Endothelial cell of umbilical vein (primary cell): ENCODE results near the gene ALPK1. TPM values are rescaled to one million over a fixed set of nuclear protein-coding genes. Genes with fewer than 3 reads are reported as not detected.

Experiments used
- BruUV-seq: library from RNA; stranded (reverse); fragments of 400-500 nt; replicated peaks from 2 replicates; lab custom pipeline; 2021; lab: Mats Ljungman, UMichigan
- CTCF ChIA-PET: fragments of 300-600, 350-600 bp; sonication (Branson Sonifier 250); formaldehyde crosslinking; loops from one replicate; lab custom pipeline; 2021; ENCODE audit warnings: antibody characterized with exemption, inconsistent platforms; lab: Charles Lee
- POLR2A ChIA-PET: fragments of 300-600, 350-600 bp; sonication (Branson Sonifier 250); formaldehyde crosslinking; loops from one replicate; lab custom pipeline; 2021; ENCODE audit warnings: antibody characterized with exemption, inconsistent platforms; lab: Charles Lee
- DNase-seq: peaks from one replicate; pipeline ENCODE4 v3.0.0-alpha.2; 2011; ENCODE audit warnings: low read depth, low spot score
- FAIRE-seq: peaks from 2 replicates; lab custom pipeline; 2011; peaks lifted over from hg19 to GRCh38; lab: Jason Lieb, UNC
- H2AFZ ChIP-seq: 2 replicates; pipeline ENCODE4 v1.6.0; 2012; ENCODE audit warnings: low read depth, low read length, control low read depth, inconsistent platforms
- H3K27ac ChIP-seq: 2 replicates; pipeline ENCODE4 v1.5.1; 2011; ENCODE audit warnings: low read depth, mild to moderate bottlenecking, control low read depth, low read length, moderate library complexity; ENCODE audit not compliant: insufficient read depth
- H3K27me3 ChIP-seq, 2 experiments: 2 replicates each; pipeline versions ENCODE4 v1.6.0 to v1.6.1; 2011; ENCODE audit warnings: low read length in 2 of 2, mixed read lengths in 1 of 2; ENCODE audit not compliant: control insufficient read depth in 2 of 2, insufficient read depth in 2 of 2
- H3K36me3 ChIP-seq, 2 experiments: 2 replicates in 1 of 2; 3 replicates in 1 of 2; pipeline ENCODE4 v1.5.1; 2011; ENCODE audit warnings: low read length in 2 of 2, mild to moderate bottlenecking in 1 of 2, moderate library complexity in 1 of 2; ENCODE audit not compliant: control insufficient read depth in 2 of 2, insufficient read depth in 2 of 2; ENCODE audit errors: extremely low read depth in 1 of 2
- H3K4me1 ChIP-seq: 3 replicates; pipeline ENCODE4 v1.5.1; 2011; ENCODE audit warnings: mild to moderate bottlenecking, low read length; ENCODE audit not compliant: control insufficient read depth, insufficient read depth; ENCODE audit errors: extremely low read depth
- H3K4me2 ChIP-seq: 2 replicates; pipeline ENCODE4 v1.6.1; 2011; ENCODE audit warnings: low read length, control low read depth, mixed read lengths; ENCODE audit not compliant: insufficient read depth
- H3K4me3 ChIP-seq, 3 experiments: fragments of 200-600 bp in 1 of 3; sonication (generic), shearing (Covaris generic) in 1 of 3; replicated peaks in 1 of 3; 2 replicates each; pipeline ENCODE4 v1.5.1; 2011 to 2016; ENCODE audit warnings: control low read depth in 3 of 3, low read length in 3 of 3, mild to moderate bottlenecking in 2 of 3, inconsistent platforms in 1 of 3, low read depth in 1 of 3, moderate library complexity in 1 of 3; ENCODE audit not compliant: insufficient read depth in 1 of 3
- H3K79me2 ChIP-seq: 2 replicates; pipeline ENCODE4 v1.6.0; 2012; ENCODE audit warnings: low read length, inconsistent platforms; ENCODE audit not compliant: control insufficient read depth, insufficient read depth
- H3K9ac ChIP-seq: replicated peaks from 2 replicates; pipeline ENCODE3; 2011; ENCODE audit warnings: low read length, control low read depth; ENCODE audit not compliant: insufficient read depth; ENCODE audit errors: extremely low read depth
- H3K9me1 ChIP-seq: replicated peaks from 3 replicates; pipeline ENCODE4 v1.6.0; 2011; ENCODE audit warnings: mild to moderate bottlenecking, low read length; ENCODE audit not compliant: control insufficient read depth, insufficient read depth; ENCODE audit errors: extremely low read depth
- H3K9me3 ChIP-seq: replicated peaks from 2 replicates; pipeline ENCODE4 v1.5.1; 2012; ENCODE audit warnings: low read length, inconsistent platforms; ENCODE audit not compliant: control insufficient read depth, insufficient read depth
- H4K20me1 ChIP-seq: replicated peaks from 2 replicates; pipeline ENCODE3; 2011; ENCODE audit warnings: mild to moderate bottlenecking, low read length; ENCODE audit not compliant: control insufficient read depth, insufficient read depth; ENCODE audit errors: extremely low read depth
- CTCF ChIP-seq, 2 donors: IDR thresholded peaks; 1 replicate in 1 of 2; 2 replicates in 1 of 2; pipeline ENCODE4 v1.5.1; 2011; ENCODE audit warnings: low read length in 2 of 2, mild to moderate bottlenecking in 2 of 2, moderate library complexity in 2 of 2, control low read depth in 1 of 2, inconsistent platforms in 1 of 2, low read depth in 1 of 2; ENCODE audit not compliant: insufficient read depth in 1 of 2; ENCODE audit errors: extremely low read depth in 1 of 2
- EZH2 ChIP-seq: IDR thresholded peaks from 2 replicates; pipeline ENCODE4 v1.6.1; 2012; ENCODE audit warnings: borderline replicate concordance, low read depth, mild to moderate bottlenecking, moderate library complexity, low read length, inconsistent platforms; ENCODE audit not compliant: severe bottlenecking
- FOS ChIP-seq: IDR thresholded peaks from 2 replicates; pipeline ENCODE4 v1.6.1; 2011; ENCODE audit warnings: mild to moderate bottlenecking, low read length, moderate library complexity, borderline replicate concordance; ENCODE audit not compliant: insufficient read depth
- GATA2 ChIP-seq: IDR thresholded peaks from 2 replicates; pipeline ENCODE4 v1.7.0; 2011; ENCODE audit warnings: low read depth, mild to moderate bottlenecking, moderate library complexity, mixed read lengths, low read length; ENCODE audit not compliant: insufficient read length, insufficient read depth
- JUN ChIP-seq: IDR thresholded peaks from 2 replicates; pipeline ENCODE4 v1.6.1; 2011; ENCODE audit warnings: borderline replicate concordance, low read depth; ENCODE audit not compliant: insufficient read length, insufficient read depth
- MAX ChIP-seq: IDR thresholded peaks from 2 replicates; pipeline ENCODE4 v1.6.1; 2011; ENCODE audit not compliant: insufficient read depth, insufficient read length
- MYC ChIP-seq: IDR thresholded peaks from one replicate; pipeline ENCODE4 v1.6.1; 2011; ENCODE audit warnings: mild to moderate bottlenecking, low read depth, low read length
- POLR2A ChIP-seq: IDR thresholded peaks from 2 replicates; pipeline ENCODE4 v1.6.1; 2012; ENCODE audit warnings: low read depth, mild to moderate bottlenecking, control low read depth, low read length
- POLR2AphosphoS5 ChIP-seq: IDR thresholded peaks from 2 replicates; pipeline ENCODE4 v1.6.1; 2012; ENCODE audit warnings: low read depth, mild to moderate bottlenecking, control low read depth, low read length, moderate library complexity; ENCODE audit not compliant: insufficient read depth
- dilution Hi-C: fragments of 300-500 bp; cut with MboI; formaldehyde crosslinking; loops from one replicate; pipeline ENCODE4 v1.15.0; 2019; ENCODE audit warnings: low sequenced_read_pairs; ENCODE audit not compliant: extremely low pct_ligation_motif_present
- intact Hi-C: fragments of 100-400 bp; cut with micrococcal nuclease; formaldehyde crosslinking; loops from one replicate; pipeline ENCODE4 v1.10.0; 2022
- polyA plus RNA-seq, 4 experiments: library from polyadenylated mRNA; depleted of rRNA in 3 of 4; stranded (reverse) in 3 of 4; unstranded in 1 of 4; fragments of >200 nt; gene quantifications; 2 replicates each; pipeline versions ENCODE4 v1.2.1 to v1.2.3, GENCODE V29; 2011 to 2012; ENCODE audit warnings: missing spikeins in 1 of 4
- total RNA-seq: library from RNA; stranded (reverse); gene quantifications from 2 replicates; pipeline ENCODE4 v1.2.3, GENCODE V29; 2021

Gene ALPK1
- total and polyA plus RNA-seq, 2 donors (not counting 3 experiments of a cell fraction or from before 2014, with no cell fraction given) = 1.4 to 5.5 TPM

DNA sequence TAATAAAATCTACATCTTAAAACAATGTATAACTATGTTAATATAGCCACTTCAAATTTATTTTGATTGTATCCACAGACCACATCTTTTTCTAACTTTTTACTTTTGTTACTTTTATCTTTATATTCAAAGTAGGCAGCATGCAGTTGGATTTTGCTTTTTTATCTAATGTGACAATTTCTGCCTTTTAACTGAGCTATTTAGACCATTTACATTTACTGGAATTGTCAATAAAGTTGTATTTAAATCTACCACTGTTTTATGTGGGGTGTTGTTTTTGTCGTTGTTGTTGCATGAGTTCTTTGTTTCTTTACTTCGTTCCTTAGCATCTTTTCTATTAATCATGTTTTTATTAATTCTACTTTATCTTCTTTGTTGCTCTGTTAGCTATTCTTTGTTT is 176.8 kb downstream of the ALPK1 start:
- no peak overlapping the region for H3K4me3 ChIP-seq
- TF ChIP-seq CTCF (IDR thresholded peaks at IDR 0.05; ENCODE audit: extremely low read depth in 1 of 2, insufficient read depth in 1 of 2, low read depth in 1 of 2, low read length in 2 of 2) (no peak), MAX (no peak), POLR2A (no peak), POLR2AphosphoS5 (no peak), EZH2 (no peak), MYC (no peak), JUN (no peak), FOS (no peak), GATA2 (no peak)
- no peak overlapping the region for H2AFZ ChIP-seq
- ChIA-PET CTCF (no interaction called here), POLR2A (no interaction called here)
- DNase-seq (no peak), FAIRE-seq (no peak)
- no peaks in the 10 kb centered on the region for H3K4me1 ChIP-seq
- no TSS peak for BruUV-seq
- H3K27me3 ChIP-seq = no peaks in the 10 kb centered on the region
- H3K9me1 ChIP-seq = no peaks in the 10 kb centered on the region
- H4K20me1 ChIP-seq = no peaks in the 10 kb centered on the region
- no peaks in the 10 kb centered on the region for H3K9me3 ChIP-seq
- no peak overlapping the region for H3K4me2 ChIP-seq
- no peak overlapping the region for H3K27ac ChIP-seq
- no peaks in the 10 kb centered on the region for H3K79me2 ChIP-seq
- H3K36me3 ChIP-seq = no peaks in the 10 kb centered on the region
- intact Hi-C loops (no loop called here), dilution Hi-C loops (no loop called here)
- H3K9ac ChIP-seq = no peak overlapping the region
